ENCODE measurements around the gene GCN1. TPM values are rescaled to one million over a fixed set of nuclear protein-coding genes. Genes with fewer than 3 reads are reported as not detected.

Gene GCN1
- total RNA-seq, 6 experiments from 2014 or later: 29.9 to 62.8 (median 39.4) TPM

DNA sequence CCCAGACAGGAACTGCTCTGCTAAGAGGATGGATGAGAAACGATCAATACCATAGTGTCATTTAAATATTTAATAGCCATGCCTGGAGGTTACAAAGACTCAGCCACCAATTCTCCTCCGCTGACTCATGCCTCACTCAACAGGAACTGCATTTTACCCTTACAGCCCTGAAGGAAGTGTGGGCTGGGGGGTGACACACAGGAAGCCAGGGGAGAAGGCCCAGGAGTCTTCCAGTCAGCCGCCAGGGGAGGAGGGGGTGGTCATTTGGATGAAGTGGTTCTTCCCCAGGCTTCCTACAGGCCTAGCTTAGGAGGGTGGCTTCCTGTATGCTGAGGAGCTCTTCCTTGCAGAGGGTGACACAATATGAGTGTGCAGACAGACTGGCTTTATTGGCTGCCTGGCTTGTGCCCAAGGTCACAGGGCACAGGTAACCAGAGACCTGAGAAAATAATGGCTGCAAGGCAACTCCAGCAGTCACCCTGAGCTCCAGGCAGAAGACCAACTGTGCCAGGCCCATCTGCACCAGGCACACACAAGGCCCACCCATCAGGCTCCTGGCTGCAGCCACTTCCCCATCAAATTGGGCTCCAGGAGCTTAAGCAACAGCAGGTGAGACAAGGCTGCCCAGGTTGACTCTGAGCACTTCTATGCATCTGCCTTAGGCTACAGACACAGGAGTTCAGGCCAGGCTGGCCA, 36.9 kb upstream of the GCN1 start:
- Histone ChIP-seq H3K4me1 (peaks cover 0 to 74% (median 50%) of the 10 kb centered on the region in 4 donors), H3K36me3 (no peaks in the 10 kb centered on the region), H3K27me3 (no peaks in the 10 kb centered on the region), H3K9me3 (no peaks in the 10 kb centered on the region), H3K4me3 (no peak overlapping the region), H3K27ac (peak overlapping the region; percentile 48 to 82 (median 74))
- peak; percentile 8 to 45 (median 27) for ATAC-seq
- peak in 1 of 3 donors; percentile 76 for DNase-seq
- intact Hi-C loops (cut with DNase I): no loop called here
- TF ChIP-seq POLR2A (IDR thresholded peaks at IDR 0.05): no peak
- TF ChIP-seq, protein P1, sequence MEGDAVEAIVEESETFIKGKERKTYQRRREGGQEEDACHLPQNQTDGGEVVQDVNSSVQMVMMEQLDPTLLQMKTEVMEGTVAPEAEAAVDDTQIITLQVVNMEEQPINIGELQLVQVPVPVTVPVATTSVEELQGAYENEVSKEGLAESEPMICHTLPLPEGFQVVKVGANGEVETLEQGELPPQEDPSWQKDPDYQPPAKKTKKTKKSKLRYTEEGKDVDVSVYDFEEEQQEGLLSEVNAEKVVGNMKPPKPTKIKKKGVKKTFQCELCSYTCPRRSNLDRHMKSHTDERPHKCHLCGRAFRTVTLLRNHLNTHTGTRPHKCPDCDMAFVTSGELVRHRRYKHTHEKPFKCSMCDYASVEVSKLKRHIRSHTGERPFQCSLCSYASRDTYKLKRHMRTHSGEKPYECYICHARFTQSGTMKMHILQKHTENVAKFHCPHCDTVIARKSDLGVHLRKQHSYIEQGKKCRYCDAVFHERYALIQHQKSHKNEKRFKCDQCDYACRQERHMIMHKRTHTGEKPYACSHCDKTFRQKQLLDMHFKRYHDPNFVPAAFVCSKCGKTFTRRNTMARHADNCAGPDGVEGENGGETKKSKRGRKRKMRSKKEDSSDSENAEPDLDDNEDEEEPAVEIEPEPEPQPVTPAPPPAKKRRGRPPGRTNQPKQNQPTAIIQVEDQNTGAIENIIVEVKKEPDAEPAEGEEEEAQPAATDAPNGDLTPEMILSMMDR (IDR thresholded peaks at IDR 0.05): peak in 1 of 4 donors; percentile 7
- 35% methylated on average over 2 of the region's 3 CpGs for WGBS (ENCODE audit: insufficient coverage, low coverage, low lambda C conversion rate, missing lambda C conversion rate)

DNA sequence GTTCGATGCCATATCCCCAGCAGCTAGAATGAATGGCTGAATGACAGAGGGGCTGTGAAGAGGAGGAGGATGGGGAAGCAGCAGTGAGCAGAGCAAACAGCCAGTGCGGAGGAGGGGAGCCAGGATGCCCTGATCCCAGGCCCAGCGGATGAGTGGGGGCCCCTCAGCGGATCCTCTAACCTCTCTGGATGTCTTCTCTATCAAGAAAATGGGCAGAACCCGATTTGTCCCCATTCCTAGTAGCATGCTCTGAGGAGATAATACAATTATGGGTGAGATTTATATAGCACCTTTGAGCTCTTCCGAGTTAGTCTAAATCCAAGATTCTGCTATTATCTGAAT, 36.4 kb upstream of the GCN1 start:
- ATAC-seq: no peak
- no peak for DNase-seq
- intact Hi-C loops (cut with DNase I): no loop called here
- H3K36me3 ChIP-seq: no peaks in the 10 kb centered on the region
- no peaks in the 10 kb centered on the region for H3K9me3 ChIP-seq
- 57% methylated on average over 4 of the region's 6 CpGs for WGBS (ENCODE audit: insufficient coverage, low coverage, low lambda C conversion rate, missing lambda C conversion rate)
- no peak overlapping the region for H3K4me3 ChIP-seq
- H3K4me1 ChIP-seq: peaks cover 0 to 78% (median 52%) of the 10 kb centered on the region in 4 donors
- no peaks in the 10 kb centered on the region for H3K27me3 ChIP-seq
- H3K27ac ChIP-seq: peak overlapping the region; percentile 48 to 82 (median 74)
- TF ChIP-seq, protein P1 (IDR thresholded peaks at IDR 0.05): no peak

DNA sequence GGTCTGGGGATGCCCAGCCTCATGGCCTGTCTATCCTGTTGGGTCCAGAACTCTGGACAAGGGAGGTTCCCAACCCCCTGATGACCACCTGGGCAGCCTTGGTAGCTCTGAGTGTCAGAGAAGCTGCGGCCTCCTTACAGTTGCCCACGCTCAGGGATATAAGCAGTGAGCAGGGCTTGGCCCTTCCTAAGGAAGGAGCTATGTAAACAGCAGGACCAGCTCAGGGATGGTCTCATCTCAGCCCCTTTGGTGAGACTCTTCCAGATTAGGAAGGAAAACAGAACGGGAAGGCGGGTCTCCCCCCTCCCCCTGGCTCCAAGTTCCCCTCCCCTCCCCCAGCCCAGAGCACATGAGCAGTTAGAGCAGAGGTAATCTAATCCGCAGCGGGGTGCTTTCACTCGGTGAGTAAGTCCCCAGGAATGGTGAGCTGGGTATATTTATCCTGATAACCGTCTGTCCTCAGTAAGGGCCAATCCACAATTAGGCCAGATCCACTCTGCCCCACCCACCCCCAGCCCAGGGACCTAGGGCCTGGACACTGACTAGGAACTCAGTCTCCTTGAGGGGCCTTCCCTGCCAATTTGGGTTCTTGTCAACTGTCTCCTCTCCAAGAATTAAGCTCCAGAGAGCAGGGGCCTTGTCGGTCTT, 35.9 kb upstream of the GCN1 start:
- no peak for DNase-seq
- H3K9me3 ChIP-seq: no peaks in the 10 kb centered on the region
- 100% methylated on average over 1 of the region's 9 CpGs for WGBS (ENCODE audit: insufficient coverage, low coverage, low lambda C conversion rate, missing lambda C conversion rate)
- peak in 1 of 4 donors; percentile 6 for ATAC-seq
- peak overlapping the region; percentile 48 to 82 (median 74) for H3K27ac ChIP-seq
- H3K36me3 ChIP-seq: no peaks in the 10 kb centered on the region
- intact Hi-C loops (cut with DNase I): no loop called here
- no peak for TF ChIP-seq POLR2A (IDR thresholded peaks at IDR 0.05)
- TF ChIP-seq, protein P1 (IDR thresholded peaks at IDR 0.05): no peak
- no peaks in the 10 kb centered on the region for H3K27me3 ChIP-seq
- H3K4me1 ChIP-seq: peaks cover 0 to 83% (median 49%) of the 10 kb centered on the region in 4 donors
- H3K4me3 ChIP-seq: no peak overlapping the region

DNA sequence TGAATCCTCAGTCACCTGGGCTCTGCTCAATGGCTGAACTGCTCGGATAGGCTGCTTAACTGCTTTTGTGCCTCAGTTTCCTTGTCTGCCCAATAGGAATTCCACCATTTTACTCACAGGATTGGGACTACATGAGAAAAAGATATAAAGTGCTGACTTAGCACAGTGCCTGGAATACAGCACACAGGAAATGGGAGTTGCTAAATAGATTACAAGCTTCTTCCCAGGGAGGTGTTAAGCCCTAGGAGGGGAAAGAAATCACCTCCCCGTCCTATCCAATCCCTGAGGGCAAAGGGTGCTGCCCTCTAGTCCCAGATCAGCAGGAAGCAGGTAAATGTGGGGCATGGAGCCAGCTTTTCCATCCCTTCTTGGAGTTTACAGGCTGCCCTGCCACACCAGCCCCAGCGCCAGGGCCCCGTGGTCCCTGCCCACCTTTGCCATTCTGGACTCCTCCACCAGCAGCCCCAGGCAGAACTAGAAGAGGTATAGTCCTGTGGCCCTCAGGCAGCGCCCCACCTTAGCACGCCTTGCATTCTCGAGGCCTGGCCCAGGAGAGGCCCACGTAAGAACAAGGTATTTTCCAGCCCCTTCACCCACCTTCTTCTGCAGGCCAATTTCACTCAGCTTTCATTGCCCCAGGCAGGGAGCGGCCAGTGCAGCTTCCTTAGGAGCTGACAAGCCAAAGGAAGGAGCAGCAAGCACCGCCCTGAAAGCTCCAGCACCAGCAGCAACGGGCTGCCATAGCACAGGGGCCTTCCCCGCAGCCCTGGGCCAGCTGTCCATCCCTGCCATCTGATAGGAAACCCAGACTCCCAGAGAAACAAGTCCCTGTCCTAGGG, 35.2 kb upstream of the GCN1 start:
- ATAC-seq (peak in 1 of 4 donors; percentile 23), DNase-seq (no peak)
- intact Hi-C loops (cut with DNase I): loop anchor here (5.0 kb wide), 2 partner anchors 33 to 38 kb away; partner anchors contain the start of gene PXN (in 1 of the 2)
- TF ChIP-seq, protein P1 (IDR thresholded peaks at IDR 0.05): peak in 1 of 4 donors; percentile 4
- no peak for TF ChIP-seq POLR2A (IDR thresholded peaks at IDR 0.05)
- 54% methylated on average over 6 of the region's 12 CpGs for WGBS (ENCODE audit: insufficient coverage, low coverage, low lambda C conversion rate, missing lambda C conversion rate)
- H3K36me3 ChIP-seq: no peaks in the 10 kb centered on the region
- H3K9me3 ChIP-seq: no peaks in the 10 kb centered on the region
- no peaks in the 10 kb centered on the region for H3K27me3 ChIP-seq
- peak overlapping the region; percentile 48 to 82 (median 74) for H3K27ac ChIP-seq
- H3K4me1 ChIP-seq: peaks cover 0 to 77% (median 43%) of the 10 kb centered on the region in 4 donors
- no peak overlapping the region for H3K4me3 ChIP-seq
